NB4 (cell line): Measurements from ENCODE around the gene SAPCD2.

Experiments
- CTCF ChIP-seq: IDR thresholded peaks from one replicate; pipeline ENCODE4 v1.5.1; 2012; ENCODE audit warnings: low read depth, low read length
- MYC ChIP-seq: IDR thresholded peaks from 2 replicates; pipeline ENCODE4 v1.6.1; 2011; ENCODE audit warnings: low read depth, low read length
- POLR2A ChIP-seq: IDR thresholded peaks from 2 replicates; pipeline ENCODE4 v1.6.1; 2011; ENCODE audit warnings: mild to moderate bottlenecking; ENCODE audit not compliant: insufficient read length; ENCODE audit errors: extremely low read depth
- TF ChIP-seq, protein P1 (sequence below): IDR thresholded peaks from 2 replicates; pipeline ENCODE4 v1.6.1; 2011; ENCODE audit warnings: low read depth, low read length

GRCh38 chr9:137107982-137108381 is 37.6 kb upstream of the SAPCD2 start:
- TF ChIP-seq CTCF (no peak), POLR2A (no peak), MYC (no peak)
- TF ChIP-seq, protein P1, sequence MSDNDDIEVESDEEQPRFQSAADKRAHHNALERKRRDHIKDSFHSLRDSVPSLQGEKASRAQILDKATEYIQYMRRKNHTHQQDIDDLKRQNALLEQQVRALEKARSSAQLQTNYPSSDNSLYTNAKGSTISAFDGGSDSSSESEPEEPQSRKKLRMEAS = no peak
